ENCODE results near the gene INPP5A. TPM values are rescaled to one million over a fixed set of nuclear protein-coding genes. Genes with fewer than 3 reads are reported as not detected.

INPP5A gene
- total RNA-seq, 1 experiment from 2014 or later = 12.3 TPM

- ChIA-PET RAD21 (ENCODE audit: low non-redundant PET in 1 of 2, low total read pairs in 2 of 2, uncharacterized antibody in 2 of 2, unreplicated experiment in 2 of 2) (no interaction called here), POLR2A (no interaction called here)
- H4K20me1 ChIP-seq (ENCODE audit: insufficient read depth) = no peaks in the 10 kb centered on the region
These were observed 239.9 kb downstream of the INPP5A start for GRCh38 chr10:132777441-132777840.

More at GRCh38 chr10:132777441-132777840, 239.9 kb downstream of the INPP5A start:
- Histone ChIP-seq H3K9me2 (ENCODE audit: insufficient read depth) (no peaks in the 10 kb centered on the region), H2AFZ (ENCODE audit: low read depth, low read length, poor library complexity, severe bottlenecking) (no peak overlapping the region), H3K4me3 (replicated peaks in 1 of 2; ENCODE audit: low read depth in 1 of 2, low read length in 2 of 2) (no peak overlapping the region), H3K4me2 (ENCODE audit: low read length) (no peak overlapping the region), H3K27ac (ENCODE audit: low read depth, low read length) (no peak overlapping the region), H3K36me3 (ENCODE audit: control insufficient read depth in 1 of 2, insufficient read depth in 2 of 2, low read length in 2 of 2) (no peaks in the 10 kb centered on the region), H3K4me1 (ENCODE audit: control insufficient read depth in 1 of 2, insufficient read depth in 2 of 2, low read length in 2 of 2) (0 out of 4 replicates have a peak, but pooled peaks cover 0 to 3% of the 10 kb centered on the region in 2 experiments), H3K9ac (ENCODE audit: low read length) (no peak overlapping the region), H3K79me2 (ENCODE audit: insufficient read depth, low read length) (no peaks in the 10 kb centered on the region), H3K27me3 (ENCODE audit: insufficient read depth, low read length) (no peaks in the 10 kb centered on the region), H3K9me3 (ENCODE audit: control insufficient read depth in 1 of 2, insufficient read depth in 1 of 2, low read depth in 1 of 2, low read length in 2 of 2) (no peaks in the 10 kb centered on the region)
- no peak for TF ChIP-seq YY1 (IDR thresholded peaks at IDR 0.05; ENCODE audit: extremely low read depth, insufficient replicate concordance, low read depth, low read length)
- no peak for TF ChIP-seq RAD21 (IDR thresholded peaks at IDR 0.05; ENCODE audit: low read depth)
- no peak for TF ChIP-seq CEBPB (IDR thresholded peaks at IDR 0.05; ENCODE audit: low read depth)
- TF ChIP-seq JUND (IDR thresholded peaks at IDR 0.05) = no peak
- TF ChIP-seq ATF3 (IDR thresholded peaks at IDR 0.05) = no peak
- no peak for TF ChIP-seq TCF7L2 (IDR thresholded peaks at IDR 0.05; ENCODE audit: borderline replicate concordance, extremely low read depth, insufficient read depth, insufficient read length)
- no peak for TF ChIP-seq EGR1 (IDR thresholded peaks at IDR 0.05; ENCODE audit: low read depth)
- no peak for TF ChIP-seq SP1 (IDR thresholded peaks at IDR 0.05; ENCODE audit: low read depth)
- TF ChIP-seq EZH2 (IDR thresholded peaks at IDR 0.05) = no peak
- no peak for TF ChIP-seq MAX (IDR thresholded peaks at IDR 0.05)
- TF ChIP-seq ZBTB33 (IDR thresholded peaks at IDR 0.05; ENCODE audit: extremely low read depth, insufficient replicate concordance, low read length) = no peak
- TF ChIP-seq REST (IDR thresholded peaks at IDR 0.05; ENCODE audit: low read depth) = no peak
- no peak for TF ChIP-seq ZFX (IDR thresholded peaks at IDR 0.05)
- TF ChIP-seq SIN3A (IDR thresholded peaks at IDR 0.05; ENCODE audit: low read depth) = no peak
- intact Hi-C loops (cut with micrococcal nuclease) = no loop called here
- no TSS peak for BruUV-seq (replicated peaks)
- ATAC-seq (no peak), DNase-seq (ENCODE audit: low read depth, low spot score) (no peak)
- CTCF ChIA-PET = no interaction called here
